SJSA1 (cell line): ENCODE data around the gene MYL5. TPM values are rescaled to one million over a fixed set of nuclear protein-coding genes. Genes with fewer than 3 reads are reported as not detected.

ENCODE experiments used
- DNase-seq, 2 experiments: peaks; one replicate each; pipeline ENCODE4 v3.0.0-alpha.2; 2015 to 2020; ENCODE audit warnings: low spot score in 2 of 2, low read depth in 1 of 2
- H3K27ac ChIP-seq: fragments of 250-450 bp; sonication (Bioruptor Pico); 2 replicates; pipeline ENCODE4 v1.5.1; 2020; ENCODE audit warnings: mild to moderate bottlenecking, moderate library complexity
- H3K27me3 ChIP-seq: fragments of 250-450 bp; sonication (Bioruptor Pico); replicated peaks from 2 replicates; pipeline ENCODE4 v1.5.1; 2020; ENCODE audit warnings: mild to moderate bottlenecking, moderate library complexity
- H3K36me3 ChIP-seq: fragments of 250-450 bp; sonication (Bioruptor Pico); 2 replicates; pipeline ENCODE4 v1.5.1; 2020; ENCODE audit warnings: mild to moderate bottlenecking
- H3K4me1 ChIP-seq: fragments of 250-450 bp; sonication (Bioruptor Pico); replicated peaks from 2 replicates; pipeline ENCODE4 v1.6.1; 2021; ENCODE audit warnings: mild to moderate bottlenecking
- H3K4me3 ChIP-seq: fragments of 250-450 bp; sonication (Bioruptor Pico); 2 replicates; pipeline ENCODE4 v1.5.1; 2020; ENCODE audit warnings: mild to moderate bottlenecking
- H3K9me3 ChIP-seq: fragments of 250-450 bp; sonication (Bioruptor Pico); replicated peaks from 2 replicates; pipeline ENCODE4 v1.5.1; 2020; ENCODE audit warnings: mild to moderate bottlenecking
- total RNA-seq: library from RNA; depleted of rRNA; stranded (reverse); fragments of >200 nt; shearing (Covaris generic); gene quantifications from 2 replicates; pipeline ENCODE4 v1.2.3, GENCODE V29; 2014; rRNA removed

Gene MYL5, protein sequence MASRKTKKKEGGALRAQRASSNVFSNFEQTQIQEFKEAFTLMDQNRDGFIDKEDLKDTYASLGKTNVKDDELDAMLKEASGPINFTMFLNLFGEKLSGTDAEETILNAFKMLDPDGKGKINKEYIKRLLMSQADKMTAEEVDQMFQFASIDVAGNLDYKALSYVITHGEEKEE
- 1.2 and 3.2 TPM in 2 replicates for total RNA-seq

GRCh38 chr4:674172-675035, at the start of gene MYL5, which contains the start of gene ATP5ME:
Gene MYL5 (plus strand): TSS chr4:674542. CDS start chr4:678027, 3,485 bp downstream.
Gene ATP5ME (minus strand): TSS chr4:674276. CDS start chr4:674247, 29 bp downstream.
- peak within 1 kb of the TSS; percentile 89 for H3K27ac ChIP-seq

GRCh38 chr4:624705-625590, 49.4 kb upstream of the MYL5 start, which contains the start of gene PDE6B:
Gene PDE6B (plus strand): TSS chr4:625573. CDS start chr4:625627, 54 bp downstream.
- no peaks in the 10 kb centered on the region for H3K9me3 ChIP-seq
- DNase-seq, result no peak
- H3K27ac ChIP-seq, result no peak within 1 kb of the TSS
- no peaks in the 10 kb centered on the region for H3K4me1 ChIP-seq
- no peak within 1 kb of the TSS for H3K4me3 ChIP-seq
- H3K36me3 ChIP-seq, result no peaks in the 10 kb centered on the region
- no peaks in the 10 kb centered on the region for H3K27me3 ChIP-seq

More at GRCh38 chr4:674172-675035, at the start of gene MYL5, which contains the start of gene ATP5ME:
- Histone ChIP-seq H3K36me3 (peaks cover 10% of the 10 kb centered on the region; the same call in 1 of the 2 replicates), H3K9me3 (no peaks in the 10 kb centered on the region), H3K27me3 (no peaks in the 10 kb centered on the region), H3K4me1 (peaks cover 13% of the 10 kb centered on the region), H3K4me3 (peak within 1 kb of the TSS; percentile 96)
- DNase-seq, result peak; percentile 88 to 93

GRCh38 chr4:625631-626161, 48.6 kb upstream of the MYL5 start:
- H3K4me3 ChIP-seq, result no peak overlapping the region
- H3K27ac ChIP-seq, result no peak overlapping the region
- H3K36me3 ChIP-seq, result no peaks in the 10 kb centered on the region
- no peaks in the 10 kb centered on the region for H3K4me1 ChIP-seq
- no peak for DNase-seq
- H3K9me3 ChIP-seq, result no peaks in the 10 kb centered on the region
- H3K27me3 ChIP-seq, result no peaks in the 10 kb centered on the region

GRCh38 chr4:626201-627091, 47.9 kb upstream of the MYL5 start:
- no peak overlapping the region for H3K27ac ChIP-seq
- H3K4me1 ChIP-seq, result no peaks in the 10 kb centered on the region
- no peaks in the 10 kb centered on the region for H3K36me3 ChIP-seq
- H3K4me3 ChIP-seq, result no peak overlapping the region
- no peak for DNase-seq
- no peaks in the 10 kb centered on the region for H3K27me3 ChIP-seq
- no peaks in the 10 kb centered on the region for H3K9me3 ChIP-seq

GRCh38 chr4:627347-628125, 46.8 kb upstream of the MYL5 start:
- no peaks in the 10 kb centered on the region for H3K36me3 ChIP-seq
- no peaks in the 10 kb centered on the region for H3K27me3 ChIP-seq
- H3K27ac ChIP-seq, result no peak overlapping the region
- H3K4me1 ChIP-seq, result no peaks in the 10 kb centered on the region
- H3K4me3 ChIP-seq, result no peak overlapping the region
- no peaks in the 10 kb centered on the region for H3K9me3 ChIP-seq
- DNase-seq, result no peak

GRCh38 chr4:628311-628741, 46.0 kb upstream of the MYL5 start:
- Histone ChIP-seq H3K27me3 (no peaks in the 10 kb centered on the region), H3K36me3 (no peaks in the 10 kb centered on the region), H3K9me3 (no peaks in the 10 kb centered on the region), H3K27ac (no peak overlapping the region), H3K4me3 (no peak overlapping the region), H3K4me1 (no peaks in the 10 kb centered on the region)
- no peak for DNase-seq

DNA sequence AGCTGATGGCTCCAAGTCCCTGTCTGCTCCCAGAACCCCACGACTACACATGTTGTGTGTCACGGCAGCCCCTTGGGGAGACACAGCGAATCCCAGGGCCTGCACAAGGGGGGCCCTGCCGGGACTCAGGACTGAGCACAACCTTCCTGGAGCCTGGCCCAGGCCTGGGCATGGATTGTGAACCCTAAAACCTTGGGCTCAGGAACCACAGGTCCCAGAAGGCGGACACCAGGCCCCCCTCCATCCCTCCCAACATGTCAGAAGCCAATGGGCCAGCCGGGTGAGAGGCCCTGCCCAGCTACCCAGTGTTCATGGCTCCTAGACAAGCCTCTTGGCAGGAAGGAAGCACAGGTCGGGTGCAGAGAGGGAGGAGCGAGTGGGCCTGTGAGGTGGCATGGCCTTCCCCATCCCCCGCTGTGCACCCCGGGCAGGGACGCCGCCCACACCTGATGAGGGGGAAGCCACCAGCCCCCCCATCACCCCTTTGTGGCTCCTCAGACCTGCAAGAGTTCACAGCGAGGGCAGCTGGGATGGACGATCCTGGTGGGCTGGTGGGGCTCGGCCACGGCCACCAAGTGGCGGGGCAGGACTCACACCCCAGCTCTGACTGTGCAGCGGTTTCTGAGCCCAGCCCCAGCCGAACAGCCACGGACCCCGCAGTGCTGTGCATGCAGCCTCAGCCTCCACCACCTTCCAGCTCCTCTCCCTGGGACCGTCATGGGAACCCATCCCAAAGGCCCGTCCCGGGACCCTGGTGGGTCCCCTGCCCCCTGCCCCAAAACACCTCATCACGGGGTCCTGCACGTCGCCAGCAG, 45.3 kb upstream of the MYL5 start:
- H3K4me3 ChIP-seq, result no peak overlapping the region
- H3K27ac ChIP-seq, result no peak overlapping the region
- no peaks in the 10 kb centered on the region for H3K36me3 ChIP-seq
- no peaks in the 10 kb centered on the region for H3K4me1 ChIP-seq
- no peak for DNase-seq
- H3K27me3 ChIP-seq, result no peaks in the 10 kb centered on the region
- no peaks in the 10 kb centered on the region for H3K9me3 ChIP-seq

DNA sequence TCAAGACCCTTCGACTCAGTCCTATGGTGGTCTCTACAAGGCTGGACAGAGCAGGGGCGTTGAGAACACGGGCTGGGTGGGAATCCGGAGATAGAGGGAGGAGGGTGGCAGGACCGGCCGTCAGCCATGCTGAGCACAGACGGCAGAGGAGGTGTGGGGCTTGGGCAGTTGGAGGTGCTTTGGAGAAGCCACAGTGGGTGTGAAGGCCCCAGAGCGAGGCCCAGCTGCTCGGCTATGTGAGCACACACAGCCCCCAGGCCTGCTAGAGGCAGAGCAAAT, 44.8 kb upstream of the MYL5 start:
- H3K27ac ChIP-seq, result no peak overlapping the region
- no peaks in the 10 kb centered on the region for H3K36me3 ChIP-seq
- no peak for DNase-seq
- no peaks in the 10 kb centered on the region for H3K9me3 ChIP-seq
- H3K4me1 ChIP-seq, result no peaks in the 10 kb centered on the region
- no peaks in the 10 kb centered on the region for H3K27me3 ChIP-seq
- no peak overlapping the region for H3K4me3 ChIP-seq

GRCh38 chr4:629915-630641, 44.3 kb upstream of the MYL5 start:
- H3K4me1 ChIP-seq, result no peaks in the 10 kb centered on the region
- no peak overlapping the region for H3K27ac ChIP-seq
- H3K36me3 ChIP-seq, result no peaks in the 10 kb centered on the region
- H3K27me3 ChIP-seq, result no peaks in the 10 kb centered on the region
- H3K9me3 ChIP-seq, result no peaks in the 10 kb centered on the region
- no peak for DNase-seq
- no peak overlapping the region for H3K4me3 ChIP-seq

DNA sequence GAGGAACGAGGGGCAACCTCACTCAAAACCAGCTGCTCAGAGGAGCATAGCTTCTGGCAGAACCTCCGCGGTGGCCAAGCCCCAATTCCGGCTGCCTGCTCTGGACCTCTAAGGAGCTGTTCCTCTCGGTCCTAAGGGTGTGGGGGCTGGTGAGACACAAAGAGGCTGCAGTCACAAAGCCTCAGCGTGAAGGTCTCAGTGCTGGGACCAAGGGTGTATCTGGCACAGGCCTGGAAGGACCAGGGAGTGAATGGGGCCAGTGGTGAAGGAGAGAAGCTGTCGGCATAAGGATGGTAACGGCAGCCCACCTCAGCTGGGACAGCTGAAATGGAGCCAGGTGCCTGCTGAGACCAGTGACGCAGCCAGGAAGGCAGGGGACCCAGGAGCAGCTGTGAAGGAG, 43.7 kb upstream of the MYL5 start:
- Histone ChIP-seq H3K4me1 (no peaks in the 10 kb centered on the region), H3K27ac (no peak overlapping the region), H3K9me3 (no peaks in the 10 kb centered on the region), H3K27me3 (no peaks in the 10 kb centered on the region), H3K36me3 (no peaks in the 10 kb centered on the region), H3K4me3 (no peak overlapping the region)
- DNase-seq, result no peak

- Histone ChIP-seq H3K27ac (no peak overlapping the region), H3K36me3 (no peaks in the 10 kb centered on the region), H3K27me3 (no peaks in the 10 kb centered on the region), H3K9me3 (no peaks in the 10 kb centered on the region), H3K4me1 (no peaks in the 10 kb centered on the region), H3K4me3 (no peak overlapping the region)
- no peak for DNase-seq
Measured at GRCh38 chr4:632196-632790, 42.0 kb upstream of the MYL5 start.
